Stimulated activated CD8-positive, alpha-beta memory T cell treated with anti-CD3 and anti-CD28 coated beads, Interleukin-4, amount 100 ng/mL, for 4 hours (primary cell): Measurements from ENCODE around the gene LHX4.

Experiments used
- DNase-seq, 2 donors: peaks; one replicate each; pipeline ENCODE4 v3.0.0-alpha.2; 2020; ENCODE audit warnings: low read depth in 2 of 2, low spot score in 1 of 2

LHX4 gene

DNA sequence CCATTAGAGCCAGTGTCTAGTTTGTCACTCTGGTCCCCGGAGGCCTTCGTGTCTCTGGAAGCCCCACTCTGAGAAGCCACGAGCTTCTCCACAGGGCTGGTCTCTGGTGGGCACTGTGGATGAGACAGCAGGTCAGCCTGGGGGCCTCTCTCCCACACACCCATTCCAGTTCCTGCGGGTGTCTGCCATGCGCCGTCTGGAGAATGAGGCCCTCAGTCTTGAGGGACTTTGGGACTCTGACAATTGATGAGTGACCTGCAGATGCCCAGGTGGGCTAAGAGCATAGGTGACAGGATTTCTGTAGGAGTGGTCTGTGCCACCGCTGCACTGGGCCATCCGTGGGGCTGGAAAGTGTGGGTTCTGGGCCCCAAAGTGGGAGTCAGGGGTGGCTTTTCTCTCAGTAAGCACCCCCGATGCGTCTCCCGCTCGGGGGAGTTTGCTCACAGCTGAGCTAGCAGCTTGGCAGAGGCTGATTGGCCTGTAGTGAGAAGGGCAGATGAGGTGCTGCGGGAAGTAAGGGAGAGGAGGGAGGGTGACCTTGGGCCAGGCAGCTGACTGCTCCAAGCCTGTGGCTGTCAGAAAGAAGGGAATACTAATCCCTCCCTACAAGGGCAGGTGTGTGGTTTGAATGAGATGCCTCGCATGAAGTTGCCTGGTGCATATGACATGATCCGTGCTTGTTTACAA, 26.4 kb downstream of the LHX4 start:
- no peak for DNase-seq

DNA sequence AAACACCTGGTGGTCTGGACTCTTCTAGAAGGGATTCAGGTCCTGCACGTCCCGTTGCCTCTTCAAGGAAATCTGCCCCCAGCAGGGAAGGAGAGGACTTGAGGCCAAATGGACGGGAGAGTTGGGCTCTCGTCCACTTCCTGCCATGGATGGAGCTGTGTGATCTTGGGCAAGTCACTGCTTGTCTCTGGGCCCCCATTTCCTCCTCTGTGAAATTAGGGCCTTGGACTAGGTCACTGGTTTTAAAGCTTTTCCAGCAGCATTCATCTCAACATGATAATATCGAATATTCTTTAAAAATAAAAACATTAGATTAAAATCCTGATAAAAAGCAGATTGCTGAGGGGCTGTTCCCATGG, 26.9 kb downstream of the LHX4 start:
- no peak for DNase-seq

DNA sequence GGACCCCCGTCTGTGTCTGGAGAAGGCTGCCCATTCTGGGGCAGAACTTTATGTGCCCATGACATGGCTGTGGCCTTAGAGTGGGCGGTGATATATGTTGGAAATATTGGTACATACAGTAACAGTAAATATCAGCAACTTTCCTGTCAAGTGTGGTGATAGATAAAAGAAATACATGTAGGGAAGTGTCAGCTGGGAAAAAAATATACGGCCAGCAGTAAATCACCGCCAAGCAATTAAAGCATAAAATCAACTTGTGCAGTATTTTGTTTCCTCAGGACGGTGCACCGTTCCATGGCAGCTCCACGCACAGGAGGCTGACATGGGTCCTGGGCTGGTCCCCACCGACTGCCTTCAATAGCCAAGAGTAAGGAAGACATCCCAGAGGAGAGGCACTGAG, 27.4 kb downstream of the LHX4 start:
- DNase-seq: no peak

DNA sequence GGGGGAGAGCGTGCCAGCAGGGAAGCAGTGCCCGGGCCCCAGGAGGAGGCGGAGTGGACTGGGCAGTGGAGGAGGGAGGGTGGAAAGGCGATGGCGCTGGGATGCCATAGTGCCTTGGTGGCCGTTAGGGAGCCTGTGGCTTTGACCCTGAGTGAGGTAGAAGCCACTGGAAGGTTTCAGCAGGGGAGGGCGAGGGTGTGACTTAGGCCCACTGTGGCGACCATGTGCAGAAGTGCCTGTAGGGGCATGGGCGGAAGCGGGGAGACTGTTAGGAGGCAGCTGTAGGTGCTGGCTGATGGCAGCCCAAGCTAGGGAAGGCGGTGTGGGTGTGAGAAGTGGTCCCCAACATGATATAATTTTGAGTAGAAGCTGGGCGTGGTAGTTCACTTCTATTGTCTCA, 28.2 kb downstream of the LHX4 start:
- no peak for DNase-seq

DNA sequence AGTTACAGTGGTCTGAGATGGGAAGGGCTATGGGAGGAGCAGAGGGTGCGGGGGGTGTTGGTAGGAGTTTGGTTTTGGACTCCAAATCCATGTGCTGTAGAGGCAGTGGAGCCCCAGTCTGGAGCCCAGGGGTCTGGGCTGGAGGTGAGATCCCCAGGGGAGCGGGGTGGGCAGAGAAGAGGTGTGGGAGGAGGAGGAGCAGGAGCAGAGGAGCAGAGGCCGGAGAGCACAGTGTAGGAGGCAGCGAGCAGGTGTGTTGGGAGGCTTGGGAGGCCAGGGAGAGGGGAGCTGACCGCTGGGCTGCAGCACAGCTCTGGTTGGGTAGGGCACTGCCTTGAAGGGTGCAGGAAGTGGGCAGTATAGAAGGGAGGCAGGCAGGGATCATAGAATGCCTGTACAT, 28.9 kb downstream of the LHX4 start:
- DNase-seq: no peak

DNA sequence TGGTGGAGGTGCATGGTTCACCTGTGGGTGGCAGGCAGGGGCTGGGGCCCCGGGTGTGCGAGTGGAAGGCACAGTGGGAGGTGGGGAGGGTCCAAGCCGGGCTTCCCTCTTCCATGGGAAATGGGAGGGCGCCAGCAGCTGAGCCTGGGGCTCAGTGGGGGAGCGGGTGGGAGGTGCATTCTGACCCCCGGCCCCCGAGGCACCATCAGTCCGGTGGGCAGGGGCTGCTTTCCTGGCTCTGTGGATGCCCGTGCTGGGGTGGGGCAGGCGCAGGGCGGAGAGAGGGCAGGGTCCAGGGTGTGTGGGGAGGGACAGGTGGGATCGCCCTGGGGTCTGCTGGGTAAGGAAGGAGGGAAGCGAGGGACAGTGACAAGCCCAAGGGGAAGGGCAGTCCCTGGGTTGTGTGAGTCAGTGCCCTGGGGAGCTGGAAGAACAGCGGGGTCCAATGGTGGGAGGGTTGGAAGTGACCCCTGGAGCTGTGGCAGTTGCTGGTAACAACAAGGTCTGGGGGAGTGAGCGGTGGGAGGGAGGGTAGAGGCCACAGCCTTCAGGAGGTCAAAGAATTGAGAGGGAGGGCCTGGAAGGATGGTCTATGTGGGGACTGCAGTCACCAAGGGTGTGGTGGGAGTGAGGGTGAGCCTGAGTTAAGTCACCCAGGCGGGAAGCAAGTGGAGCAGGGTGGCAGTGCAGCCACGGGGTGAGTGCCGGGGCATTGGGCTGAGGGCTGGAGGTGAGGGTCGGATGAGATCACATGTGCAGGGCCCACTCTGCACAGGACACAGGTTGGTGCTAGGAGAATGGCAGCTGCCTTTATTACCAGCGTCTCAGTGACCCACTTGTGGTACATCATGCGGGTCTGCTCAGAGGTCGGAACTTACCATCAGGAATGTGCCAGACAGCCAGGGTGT, 29.6 kb downstream of the LHX4 start:
- DNase-seq: no peak

DNA sequence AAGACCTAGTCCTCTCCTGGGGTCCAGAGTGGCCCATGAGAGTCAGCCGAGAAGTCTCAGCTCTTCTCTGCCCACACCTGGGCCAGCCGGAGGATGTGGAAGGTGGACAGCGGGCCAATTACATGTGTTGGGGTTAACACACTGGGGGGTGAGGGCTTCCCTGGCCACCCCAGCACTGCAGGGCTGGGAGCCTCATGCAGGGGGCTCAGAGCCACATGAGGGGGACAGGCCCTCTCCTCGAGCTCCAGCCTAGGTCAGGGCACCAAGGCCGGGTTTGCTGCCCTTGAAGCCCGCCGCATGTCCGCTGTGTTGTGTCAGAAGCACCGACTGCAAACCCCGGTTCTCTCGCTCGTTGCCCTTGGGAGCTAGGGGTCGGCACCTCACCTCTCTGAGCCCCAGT, 30.5 kb downstream of the LHX4 start:
- DNase-seq: no peak

DNA sequence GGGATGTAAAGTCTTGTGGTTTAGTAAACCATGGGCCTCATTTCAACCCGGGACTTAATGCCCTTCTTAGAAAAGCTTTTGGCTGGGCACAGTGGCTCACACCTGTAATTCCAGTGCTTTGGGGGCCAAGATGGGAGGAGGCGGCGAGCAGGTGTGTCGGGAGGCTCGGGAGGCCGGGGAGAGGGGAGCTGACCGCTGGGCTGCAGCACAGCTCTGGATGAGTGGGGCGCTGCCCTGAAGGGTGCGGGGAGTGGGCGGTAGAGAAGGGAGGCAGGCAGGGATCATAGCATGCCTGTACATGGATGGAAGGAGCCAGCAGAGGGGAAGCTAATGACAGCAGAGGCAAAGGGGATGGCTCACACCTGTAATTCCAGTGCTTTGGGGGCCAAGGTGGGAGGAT, 31.0 kb downstream of the LHX4 start:
- no peak for DNase-seq

DNA sequence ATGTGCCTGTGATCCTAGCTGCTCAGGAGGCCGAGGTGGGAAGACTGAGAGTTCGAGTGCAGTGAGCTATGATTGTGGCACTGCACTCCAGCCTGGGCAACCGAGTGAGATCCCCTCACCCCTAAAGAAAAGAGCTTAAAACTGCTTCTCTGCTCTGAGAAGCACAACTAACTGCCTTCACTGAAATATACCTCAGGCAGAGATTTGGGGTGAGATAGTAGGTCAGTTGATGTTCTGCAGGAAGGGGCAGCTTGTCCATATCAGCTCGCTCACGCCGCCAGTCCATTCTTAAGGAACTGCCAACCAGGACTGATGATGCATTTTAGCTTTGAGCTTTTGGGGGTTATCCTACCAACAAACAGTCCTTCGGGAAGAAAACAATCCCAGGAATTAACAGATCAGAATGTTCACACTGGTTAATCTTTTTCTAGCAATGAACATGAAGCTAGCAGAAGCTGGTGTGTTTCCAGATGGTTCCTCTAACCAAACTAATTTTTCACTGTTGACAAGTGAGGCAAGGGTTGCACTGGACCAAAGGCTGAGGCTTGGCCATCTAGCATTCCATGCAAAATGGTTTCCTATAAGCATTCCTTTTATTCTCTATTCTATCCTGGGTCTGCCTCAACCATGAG, 31.6 kb downstream of the LHX4 start:
- DNase-seq: no peak

DNA sequence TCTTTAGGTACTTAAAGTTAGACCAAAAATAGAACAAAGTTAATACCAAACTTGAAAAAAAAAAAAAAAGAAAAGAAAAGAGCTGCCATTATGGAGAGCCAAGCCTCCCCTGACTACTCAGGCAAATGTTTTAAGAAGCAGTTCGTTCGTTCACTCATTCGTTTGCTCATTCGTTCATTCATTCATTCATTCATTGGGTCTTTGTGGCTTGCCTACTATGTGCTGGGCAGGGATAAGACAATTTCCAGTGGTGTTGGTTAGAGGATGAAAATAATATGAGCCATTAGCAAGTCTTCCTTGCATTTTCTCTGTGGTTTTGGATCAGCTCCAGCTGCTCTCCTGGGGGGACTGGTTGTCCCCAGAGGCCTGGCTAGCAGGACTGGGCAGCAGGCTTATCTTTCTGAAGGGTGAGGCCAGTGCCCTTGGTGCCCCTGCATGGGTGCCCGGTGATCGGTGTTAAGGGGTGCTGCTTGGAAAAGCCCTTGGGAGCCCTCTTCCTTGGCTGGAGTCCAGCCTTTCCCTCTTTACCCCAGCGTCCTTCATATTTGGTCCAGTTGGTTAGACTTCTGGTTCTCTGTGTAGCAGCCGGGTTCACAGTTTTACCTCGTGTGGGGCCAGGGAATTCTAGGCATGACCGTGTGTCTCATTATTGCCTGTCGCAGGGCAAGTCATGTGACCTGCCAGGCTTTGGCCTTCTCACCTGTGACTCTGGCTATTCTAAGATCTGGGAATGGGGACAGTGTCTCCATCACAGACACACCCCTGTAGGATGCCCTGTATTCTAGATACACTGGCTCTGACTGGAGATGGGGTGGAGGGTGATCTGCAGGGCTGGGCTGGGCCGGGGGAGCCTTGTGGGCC, 32.8 kb downstream of the LHX4 start:
- DNase-seq: no peak

DNA sequence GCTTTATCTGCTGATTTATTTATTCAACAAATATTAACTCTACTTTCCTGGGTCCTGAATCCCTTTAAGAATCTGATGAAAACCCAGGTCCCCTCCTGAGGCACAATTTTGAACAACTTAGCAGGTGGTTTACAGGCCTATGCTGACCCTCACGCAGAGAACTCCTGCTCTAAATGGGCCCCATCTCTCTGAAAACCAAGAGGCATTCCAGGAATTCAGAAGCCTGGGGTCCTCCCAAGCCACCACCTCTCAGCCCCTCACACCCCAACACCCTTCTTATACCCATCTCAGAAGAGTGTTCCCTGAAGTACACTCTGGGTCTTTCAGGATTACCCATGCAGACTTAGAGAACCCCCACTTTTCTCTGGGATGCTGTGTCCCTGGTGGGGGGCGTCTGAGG, 34.5 kb downstream of the LHX4 start:
- no peak for DNase-seq

DNA sequence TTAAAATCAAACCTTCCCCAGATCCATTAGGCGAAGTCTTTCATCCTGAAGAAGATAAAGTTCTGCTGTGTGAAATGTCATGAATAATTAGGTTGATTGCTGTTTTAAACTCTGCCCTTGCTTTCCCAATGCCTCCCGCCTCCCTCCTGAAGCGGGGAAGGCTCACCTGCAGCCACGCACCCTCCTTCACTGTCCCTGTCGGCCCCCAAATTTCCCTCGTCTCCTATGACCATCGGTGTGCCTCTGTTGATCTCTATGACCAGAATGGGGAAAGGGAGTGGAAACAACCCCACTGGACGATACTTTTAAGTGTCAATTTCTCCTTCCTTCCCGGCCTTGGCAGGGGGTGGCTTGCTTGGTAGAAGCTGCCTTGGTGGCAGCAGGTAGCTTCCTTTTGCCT, 35.1 kb downstream of the LHX4 start:
- DNase-seq: no peak

DNA sequence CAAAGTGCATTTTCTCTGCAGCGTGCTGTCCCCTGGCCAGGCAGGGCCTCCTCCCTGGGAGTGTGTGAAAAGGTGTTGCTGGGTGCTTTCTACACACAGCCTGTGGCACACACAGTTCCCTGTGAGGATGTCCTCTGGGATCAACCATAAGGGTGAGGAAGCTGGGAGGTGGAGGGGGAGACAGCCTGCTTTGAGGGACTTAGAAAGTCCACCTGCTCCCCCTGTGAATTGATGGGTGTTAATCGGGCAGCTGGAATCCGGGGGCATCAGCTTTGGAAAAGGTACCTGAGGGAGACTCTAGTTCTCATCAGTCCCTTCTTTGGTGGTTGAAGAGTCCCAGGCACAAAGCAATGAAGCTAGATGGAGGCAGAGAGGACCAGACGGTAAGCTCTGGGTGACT, 35.8 kb downstream of the LHX4 start:
- DNase-seq: no peak

DNA sequence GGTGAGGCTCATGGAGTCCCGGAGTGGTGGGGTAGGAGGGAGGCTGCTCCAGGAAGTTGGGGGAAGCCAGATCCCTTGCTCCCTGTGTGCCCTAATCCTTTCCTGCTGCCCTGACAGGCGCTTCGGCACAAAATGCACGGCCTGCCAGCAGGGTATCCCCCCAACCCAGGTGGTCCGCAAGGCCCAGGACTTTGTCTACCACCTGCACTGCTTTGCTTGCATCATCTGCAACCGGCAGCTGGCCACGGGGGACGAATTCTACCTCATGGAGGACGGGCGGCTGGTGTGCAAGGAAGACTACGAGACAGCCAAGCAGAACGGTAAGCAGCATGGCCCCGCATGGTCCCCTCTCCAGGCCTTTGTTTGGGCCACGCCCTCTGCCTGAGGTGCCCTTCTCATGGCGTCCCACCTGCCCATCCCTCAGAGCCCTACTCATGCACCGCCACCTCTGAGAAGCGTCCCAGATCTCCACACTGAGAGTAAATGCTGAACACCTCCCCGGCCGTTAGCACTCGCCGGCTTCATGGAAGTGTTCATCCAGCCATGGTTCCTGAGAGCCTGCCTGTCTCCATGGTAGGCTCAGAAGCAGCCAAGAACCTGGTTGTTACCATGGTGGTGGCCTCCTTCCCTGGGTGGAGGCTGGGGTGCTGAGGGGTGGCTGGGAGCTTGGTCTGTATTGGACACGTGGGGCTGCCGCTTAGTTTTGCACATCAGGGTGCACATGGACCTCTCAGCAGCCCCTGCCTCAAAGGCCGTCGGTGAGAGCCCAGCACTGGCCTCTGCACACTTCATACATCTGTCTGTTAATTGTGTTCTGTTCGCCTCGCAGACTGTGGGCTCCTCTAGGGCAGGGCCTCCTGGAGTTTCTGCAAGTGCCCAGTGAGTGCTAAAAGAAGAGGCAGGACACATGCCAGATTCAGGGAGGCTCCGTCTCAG, 36.5 kb downstream of the LHX4 start:
- no peak for DNase-seq

DNA sequence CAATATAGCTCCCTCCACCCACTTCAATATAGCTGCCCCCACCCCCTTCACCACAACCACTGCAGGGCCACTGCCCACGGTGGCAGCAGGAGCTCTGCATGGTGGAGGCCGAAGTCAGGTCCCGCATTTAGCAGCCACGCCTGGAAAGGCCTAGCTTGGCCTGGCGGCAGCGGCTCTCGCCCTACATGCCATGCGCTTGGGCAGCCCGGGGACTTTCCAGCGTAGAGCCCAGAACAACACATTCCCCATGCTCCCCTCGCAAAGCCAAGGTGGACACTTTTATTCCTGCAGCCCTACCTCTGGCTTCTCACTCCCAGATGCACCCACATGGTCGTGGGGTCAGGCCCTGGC, 37.1 kb downstream of the LHX4 start:
- no peak for DNase-seq

DNA sequence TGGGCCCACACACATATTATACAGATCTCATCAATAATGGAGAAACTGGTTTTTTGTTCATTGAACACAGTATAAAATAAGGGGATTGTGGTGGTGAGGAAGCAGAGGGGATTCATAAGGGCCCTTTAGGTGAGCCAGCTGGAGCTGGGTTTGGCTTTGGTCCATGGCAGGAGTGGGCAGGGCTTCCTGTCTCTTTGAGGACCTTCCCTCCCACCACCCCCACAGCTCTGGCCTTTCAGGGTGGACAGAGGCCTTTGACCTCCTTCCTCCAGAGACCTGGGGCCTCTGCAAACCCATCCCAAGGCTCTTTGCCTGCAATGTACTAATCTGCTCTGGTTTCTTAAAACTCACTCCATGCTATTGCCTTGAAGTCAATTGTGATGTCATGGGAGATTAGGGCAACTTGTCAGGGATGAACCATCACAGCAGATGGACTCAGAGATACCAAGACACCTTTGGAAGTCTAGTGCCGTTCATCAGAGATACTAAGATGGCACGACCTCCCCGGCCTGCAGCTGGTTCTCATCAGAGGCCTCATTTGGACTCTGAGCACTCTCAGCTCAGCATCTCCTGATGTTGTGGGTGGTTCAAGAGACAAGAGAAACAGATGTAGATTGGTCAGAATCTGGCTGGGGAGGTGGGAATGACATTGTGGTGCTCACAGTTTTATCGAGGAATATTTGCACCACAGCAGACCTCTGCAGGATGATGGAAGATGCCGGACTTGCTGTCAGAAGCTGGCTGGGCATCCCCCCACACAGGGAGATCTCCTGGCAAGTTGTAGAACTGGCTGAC, 37.9 kb downstream of the LHX4 start:
- DNase-seq: no peak

DNA sequence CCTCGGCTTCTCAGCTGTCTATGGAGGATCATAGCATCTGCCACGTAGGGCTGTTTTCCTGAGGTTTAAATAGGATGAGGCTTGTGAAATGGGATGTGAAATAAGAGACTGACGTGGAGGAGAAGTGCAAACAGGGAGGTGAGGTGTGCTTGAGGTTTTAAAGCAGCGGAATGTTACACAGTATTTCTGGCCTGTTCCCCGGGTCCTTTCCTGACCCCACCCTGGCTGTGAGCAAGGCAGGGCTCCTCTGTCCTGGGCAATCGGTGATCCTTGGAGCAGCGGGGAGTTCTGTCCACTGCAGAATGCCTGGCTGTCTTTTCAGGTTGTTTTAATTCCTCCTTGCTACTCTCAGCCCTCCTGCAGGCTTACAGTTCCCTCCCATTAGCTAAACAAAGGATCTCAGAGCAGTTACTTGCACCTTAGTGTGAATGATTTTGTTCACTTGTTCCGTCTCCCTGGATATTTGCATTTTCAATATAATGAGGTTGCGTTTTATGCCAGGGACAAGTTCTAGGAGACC, 38.6 kb downstream of the LHX4 start:
- DNase-seq: no peak

DNA sequence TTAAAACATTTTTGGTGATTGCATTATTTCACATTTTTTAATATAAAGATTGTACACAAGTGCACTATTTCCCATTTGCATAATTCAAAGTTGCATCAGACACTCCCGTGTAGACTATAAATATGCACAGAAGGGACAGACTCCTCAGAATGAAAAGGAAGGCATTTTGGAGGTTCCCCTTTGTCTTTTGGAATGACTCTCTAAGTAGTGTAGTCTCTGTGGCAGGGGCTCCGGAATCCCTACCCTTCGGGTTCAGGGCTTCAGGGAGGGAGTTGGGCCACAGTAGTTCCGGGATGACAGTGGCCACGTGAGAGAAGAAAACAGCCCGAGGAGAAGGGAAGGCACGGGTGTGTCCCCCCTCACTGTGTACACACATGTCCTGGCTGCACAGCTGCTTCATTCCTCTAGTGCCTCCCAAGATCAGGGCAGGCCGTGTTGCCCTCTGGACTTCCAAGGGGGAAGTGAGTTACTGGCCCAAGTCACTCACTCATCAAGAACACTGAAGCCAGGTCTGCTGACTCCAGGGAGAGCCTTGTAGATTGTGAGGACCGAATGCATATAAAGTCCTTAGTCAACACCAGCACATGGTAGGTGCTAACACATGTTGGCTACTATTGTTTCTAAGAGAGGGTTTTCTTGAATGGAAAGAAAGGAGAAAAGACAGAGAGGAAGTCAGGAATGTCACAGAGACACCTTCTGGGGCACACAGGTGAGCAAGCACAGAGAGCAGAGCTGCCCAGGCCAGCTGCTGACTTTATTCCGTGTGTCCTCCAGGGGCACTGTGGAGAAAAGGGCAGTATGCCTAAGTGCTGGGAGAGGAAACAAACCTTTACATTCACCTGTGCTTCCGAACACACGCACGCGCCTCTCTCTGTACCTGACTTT, 39.8 kb downstream of the LHX4 start:
- no peak for DNase-seq
